ENCODE data around the gene FXR2.

Gene FXR2

GRCh38 chr17:7632492-7632894 is 17.8 kb upstream of the FXR2 start:
- no peak overlapping the region for H3K4me3 ChIP-seq (ENCODE audit: low read depth, low read length, poor library complexity, severe bottlenecking)
- H3K4me2 ChIP-seq (ENCODE audit: low read length) = no peak overlapping the region
- no peaks in the 10 kb centered on the region for H3K27me3 ChIP-seq (ENCODE audit: insufficient read depth, low read length)
- H3K9me3 ChIP-seq (ENCODE audit: low read length) = no peaks in the 10 kb centered on the region
- H4K20me1 ChIP-seq (ENCODE audit: insufficient read depth, low read length) = no peaks in the 10 kb centered on the region
- H3K9ac ChIP-seq (ENCODE audit: low read length) = no peak overlapping the region
- no peaks in the 10 kb centered on the region for H3K79me2 ChIP-seq (ENCODE audit: insufficient read depth, low read length)
- no peak for TF ChIP-seq EZH2 (IDR thresholded peaks at IDR 0.05; ENCODE audit: borderline replicate concordance, low read length)
- TF ChIP-seq, protein P1, sequence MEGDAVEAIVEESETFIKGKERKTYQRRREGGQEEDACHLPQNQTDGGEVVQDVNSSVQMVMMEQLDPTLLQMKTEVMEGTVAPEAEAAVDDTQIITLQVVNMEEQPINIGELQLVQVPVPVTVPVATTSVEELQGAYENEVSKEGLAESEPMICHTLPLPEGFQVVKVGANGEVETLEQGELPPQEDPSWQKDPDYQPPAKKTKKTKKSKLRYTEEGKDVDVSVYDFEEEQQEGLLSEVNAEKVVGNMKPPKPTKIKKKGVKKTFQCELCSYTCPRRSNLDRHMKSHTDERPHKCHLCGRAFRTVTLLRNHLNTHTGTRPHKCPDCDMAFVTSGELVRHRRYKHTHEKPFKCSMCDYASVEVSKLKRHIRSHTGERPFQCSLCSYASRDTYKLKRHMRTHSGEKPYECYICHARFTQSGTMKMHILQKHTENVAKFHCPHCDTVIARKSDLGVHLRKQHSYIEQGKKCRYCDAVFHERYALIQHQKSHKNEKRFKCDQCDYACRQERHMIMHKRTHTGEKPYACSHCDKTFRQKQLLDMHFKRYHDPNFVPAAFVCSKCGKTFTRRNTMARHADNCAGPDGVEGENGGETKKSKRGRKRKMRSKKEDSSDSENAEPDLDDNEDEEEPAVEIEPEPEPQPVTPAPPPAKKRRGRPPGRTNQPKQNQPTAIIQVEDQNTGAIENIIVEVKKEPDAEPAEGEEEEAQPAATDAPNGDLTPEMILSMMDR (IDR thresholded peaks at IDR 0.05; ENCODE audit: low read length) = peak; percentile 66
- H3F3A ChIP-seq (ENCODE audit: insufficient read depth, low read length) = no peaks in the 10 kb centered on the region
- no peaks in the 10 kb centered on the region for H3K4me1 ChIP-seq (ENCODE audit: insufficient read depth, low read length, severe bottlenecking)
- no peaks in the 10 kb centered on the region for H3K36me3 ChIP-seq (ENCODE audit: insufficient read depth, low read length)
- H2AFZ ChIP-seq (ENCODE audit: low read length) = no peak overlapping the region
- no peaks in the 10 kb centered on the region for H3K9me2 ChIP-seq (ENCODE audit: low read depth, low read length)
- no peak overlapping the region for H3K27ac ChIP-seq (ENCODE audit: low read depth, low read length, poor library complexity, severe bottlenecking)

- Histone ChIP-seq H3K4me3 (ENCODE audit: low read depth, low read length, poor library complexity, severe bottlenecking) (no peak overlapping the region), H3K9me2 (ENCODE audit: low read depth, low read length) (no peaks in the 10 kb centered on the region), H3K79me2 (ENCODE audit: insufficient read depth, low read length) (no peaks in the 10 kb centered on the region), H3K4me2 (ENCODE audit: low read length) (no peak overlapping the region), H3F3A (ENCODE audit: insufficient read depth, low read length) (no peaks in the 10 kb centered on the region), H3K27me3 (ENCODE audit: insufficient read depth, low read length) (no peaks in the 10 kb centered on the region), H2AFZ (ENCODE audit: low read length) (no peak overlapping the region), H3K27ac (ENCODE audit: low read depth, low read length, poor library complexity, severe bottlenecking) (no peak overlapping the region), H3K4me1 (ENCODE audit: insufficient read depth, low read length, severe bottlenecking) (peaks cover 5% of the 10 kb centered on the region), H4K20me1 (ENCODE audit: insufficient read depth, low read length) (no peaks in the 10 kb centered on the region), H3K36me3 (ENCODE audit: insufficient read depth, low read length) (no peaks in the 10 kb centered on the region), H3K9ac (ENCODE audit: low read length) (no peak overlapping the region), H3K9me3 (ENCODE audit: low read length) (no peaks in the 10 kb centered on the region)
- no peak for TF ChIP-seq EZH2 (IDR thresholded peaks at IDR 0.05; ENCODE audit: borderline replicate concordance, low read length)
- TF ChIP-seq, protein P1 (IDR thresholded peaks at IDR 0.05; ENCODE audit: low read length) = no peak
Observed at GRCh38 chr17:7631398-7632380, 17.0 kb upstream of the FXR2 start.

DNA sequence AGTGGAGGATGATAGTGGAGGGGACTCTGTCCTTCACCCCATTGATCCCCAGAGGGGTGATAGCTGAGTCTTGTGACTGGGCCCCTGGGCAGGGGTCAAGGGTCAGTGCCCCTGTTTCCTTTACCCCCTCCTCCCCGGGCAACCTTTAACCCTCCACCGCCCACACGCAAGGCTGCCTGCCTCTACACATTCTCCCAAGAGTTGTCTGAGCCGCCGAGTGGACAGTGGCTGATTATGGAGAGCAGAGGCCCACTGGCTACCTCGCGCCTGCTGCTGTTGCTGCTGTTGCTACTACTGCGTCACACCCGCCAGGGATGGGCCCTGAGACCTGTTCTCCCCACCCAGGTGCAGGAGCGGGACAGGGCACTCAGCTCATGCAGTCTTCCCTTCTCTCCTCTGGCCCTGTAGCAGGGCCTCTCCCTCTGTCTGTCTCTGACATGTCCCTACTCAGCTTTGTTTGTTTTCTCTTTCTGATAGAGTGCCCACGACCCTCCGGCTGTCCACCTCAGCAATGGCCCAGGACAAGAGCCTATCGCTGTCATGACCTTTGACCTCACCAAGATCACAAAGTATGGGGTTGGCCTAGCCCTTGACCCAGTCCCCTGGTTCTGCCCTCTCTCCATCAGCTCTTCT is 15.4 kb upstream of the FXR2 start, which contains the start of gene SHBG:
Gene SHBG (plus strand): TSS at position 197 of the 633 bp plus-strand sequence. CDS start 38 bp downstream, at position 235.
- H3K36me3 ChIP-seq (ENCODE audit: insufficient read depth, low read length) = no peaks in the 10 kb centered on the region; the same call in 1 of the 2 replicates
- no peaks in the 10 kb centered on the region for H3K79me2 ChIP-seq (ENCODE audit: insufficient read depth, low read length)
- TF ChIP-seq, protein P1 (IDR thresholded peaks at IDR 0.05; ENCODE audit: low read length) = no peak
- no peak for TF ChIP-seq EZH2 (IDR thresholded peaks at IDR 0.05; ENCODE audit: borderline replicate concordance, low read length)
- H3K9ac ChIP-seq (ENCODE audit: low read length) = no peak within 1 kb of the TSS
- no peak within 1 kb of the TSS for H2AFZ ChIP-seq (ENCODE audit: low read length)
- H3K4me2 ChIP-seq (ENCODE audit: low read length) = no peak within 1 kb of the TSS
- no peaks in the 10 kb centered on the region for H3K9me2 ChIP-seq (ENCODE audit: low read depth, low read length)
- H3F3A ChIP-seq (ENCODE audit: insufficient read depth, low read length) = no peaks in the 10 kb centered on the region
- H3K9me3 ChIP-seq (ENCODE audit: low read length) = no peaks in the 10 kb centered on the region
- no peaks in the 10 kb centered on the region for H3K27me3 ChIP-seq (ENCODE audit: insufficient read depth, low read length)
- H4K20me1 ChIP-seq (ENCODE audit: insufficient read depth, low read length) = no peaks in the 10 kb centered on the region
- H3K27ac ChIP-seq (ENCODE audit: low read depth, low read length, poor library complexity, severe bottlenecking) = no peak within 1 kb of the TSS
- H3K4me1 ChIP-seq (ENCODE audit: insufficient read depth, low read length, severe bottlenecking) = peaks cover 5% of the 10 kb centered on the region
- no peak within 1 kb of the TSS for H3K4me3 ChIP-seq (ENCODE audit: low read depth, low read length, poor library complexity, severe bottlenecking)
